NCI-H460 (cell line): Measurements from ENCODE around the gene S100A6. TPM values are rescaled to one million over a fixed set of nuclear protein-coding genes. Genes with fewer than 3 reads are reported as not detected.
A peak's percentile ranks its signal among the peaks of the same experiment; 100 is the strongest.
"Not testable (repeated sequence)": the region's sequence is repeated elsewhere in the genome, so short reads cannot be mapped to it uniquely, and the experiment has no call there.

Source experiments
- DNase-seq: peaks from one replicate; pipeline ENCODE4 v3.0.0-alpha.2; 2016; ENCODE audit warnings: low read depth; ENCODE audit errors: extremely low read depth
- polyA plus RNA-seq: library from polyadenylated mRNA; depleted of rRNA; stranded (reverse); fragments of >200 nt; gene quantifications from 2 replicates; pipeline ENCODE4 v1.2.3, GENCODE V29; 2014; cell fraction: nucleus; rRNA removed
- total RNA-seq: library from RNA; depleted of rRNA; stranded (reverse); fragments of >200 nt; shearing (Covaris generic); gene quantifications from 2 replicates; pipeline ENCODE4 v1.2.3, GENCODE V29; 2014; rRNA removed

Gene S100A6
- 743 and 832 TPM in 2 replicates for total RNA-seq
- 380 and 540 TPM in 2 replicates for polyA plus RNA-seq

DNA sequence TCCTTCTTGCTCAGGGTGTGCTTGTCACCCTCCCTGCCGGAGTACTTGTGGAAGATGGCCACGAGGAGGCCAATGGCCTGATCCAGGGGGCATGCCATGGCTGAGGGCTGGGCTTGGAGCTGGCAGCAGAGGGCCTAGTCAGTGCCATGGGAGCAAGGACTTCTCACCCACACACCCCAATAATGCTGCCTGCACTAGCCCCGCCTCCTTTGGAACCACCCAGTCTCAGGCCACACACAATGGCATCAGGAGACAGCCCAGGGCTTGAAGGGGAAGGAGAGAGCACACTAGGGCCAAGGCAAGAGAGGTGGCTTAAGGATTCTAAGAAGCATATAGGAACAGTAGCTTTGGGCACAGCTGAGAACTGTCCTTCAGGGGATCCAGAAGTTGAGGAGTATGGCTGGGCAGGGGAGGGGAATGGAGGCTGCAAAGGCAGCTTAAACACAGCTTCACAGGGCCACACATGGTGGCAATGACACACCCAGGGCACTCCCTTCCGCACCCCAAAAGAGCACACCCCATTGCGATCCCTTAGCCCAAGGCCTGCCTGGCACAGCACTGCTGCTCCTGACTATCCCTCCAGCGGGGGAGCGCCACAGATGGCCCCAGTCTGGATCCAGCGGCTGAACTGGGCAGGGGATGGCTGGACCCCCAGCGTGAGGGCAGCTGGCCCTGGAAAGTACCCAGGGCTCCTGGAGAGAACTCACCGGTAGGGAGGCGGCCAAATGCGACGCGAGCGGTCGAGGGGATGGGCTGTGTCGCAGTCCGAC, at the start of gene S100A6:
TSS of gene S100A6 (minus strand) at position 750 of the 770 bp plus-strand sequence. CDS start at position 98, 652 bp downstream.
- peak; percentile 54 for DNase-seq

GRCh38 chr1:153585006-153585405, 49.2 kb upstream of the S100A6 start:
- no peak for DNase-seq

DNA sequence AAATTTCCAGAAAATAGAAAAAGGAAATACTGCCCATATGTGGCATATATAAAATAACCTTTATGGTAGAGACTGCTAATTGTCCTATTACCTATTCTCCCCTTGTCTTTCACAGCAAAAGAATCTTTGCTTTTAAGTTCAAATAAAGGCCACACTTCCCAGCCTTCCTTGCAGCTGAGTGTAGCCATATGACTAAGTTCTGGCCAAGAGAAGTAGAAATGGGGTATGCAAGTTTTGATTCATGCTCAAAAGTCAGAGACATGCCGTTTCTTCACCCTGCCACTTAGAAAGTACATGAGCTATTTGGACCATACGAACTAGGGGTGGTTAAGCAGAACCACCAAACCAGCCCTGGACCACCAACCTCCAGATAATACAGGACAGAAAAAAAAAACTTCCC, 48.2 kb upstream of the S100A6 start:
- DNase-seq = no peak

GRCh38 chr1:153583514-153583913, 47.7 kb upstream of the S100A6 start:
- not testable (repeated sequence) for DNase-seq

- not testable (repeated sequence) for DNase-seq
These were observed 47.0 kb upstream of the S100A6 start for GRCh38 chr1:153582836-153583235.

DNA sequence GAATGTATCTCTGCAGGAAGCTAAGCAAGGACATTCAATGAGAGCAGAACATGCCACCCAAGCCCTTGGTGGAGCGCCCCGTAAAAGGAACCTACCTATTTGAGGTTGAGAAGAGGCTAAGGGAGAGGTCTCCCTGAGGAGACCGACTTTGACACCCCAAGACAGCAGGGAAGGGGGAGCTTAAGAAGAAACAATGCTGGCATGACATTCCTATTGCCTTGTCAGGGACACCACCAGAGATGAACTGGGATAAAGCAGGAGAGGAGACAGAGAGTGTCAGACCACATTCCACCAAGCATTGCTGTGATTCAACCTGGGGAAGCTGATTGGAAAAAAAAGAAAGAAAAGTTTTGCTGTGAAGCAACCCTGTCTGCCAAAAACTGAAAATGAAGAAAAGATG, 43.1 kb upstream of the S100A6 start:
- DNase-seq = no peak

- DNase-seq = no peak
These were observed 42.7 kb upstream of the S100A6 start for GRCh38 chr1:153578490-153578889.

DNA sequence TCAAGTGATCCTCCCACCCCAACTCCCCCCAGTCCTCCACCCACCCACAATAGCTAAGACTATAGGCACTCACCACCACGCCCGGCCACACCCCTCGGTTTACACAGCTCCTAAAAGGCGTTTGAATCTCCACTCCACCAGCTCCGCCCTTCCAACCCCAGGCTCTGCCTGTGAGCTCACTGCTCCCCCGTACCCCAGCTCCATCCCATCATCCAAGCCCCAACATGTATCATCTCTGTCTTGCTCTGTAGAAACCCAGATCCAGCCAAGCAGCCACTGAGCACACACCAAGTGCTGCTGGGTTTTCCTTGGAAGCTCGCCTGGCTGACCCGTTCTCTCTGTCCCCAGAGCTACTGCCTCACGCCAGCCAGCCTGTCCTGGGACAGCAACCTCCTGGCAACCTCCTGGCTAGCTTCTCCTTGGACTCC, 41.8 kb upstream of the S100A6 start:
- no peak for DNase-seq

DNA sequence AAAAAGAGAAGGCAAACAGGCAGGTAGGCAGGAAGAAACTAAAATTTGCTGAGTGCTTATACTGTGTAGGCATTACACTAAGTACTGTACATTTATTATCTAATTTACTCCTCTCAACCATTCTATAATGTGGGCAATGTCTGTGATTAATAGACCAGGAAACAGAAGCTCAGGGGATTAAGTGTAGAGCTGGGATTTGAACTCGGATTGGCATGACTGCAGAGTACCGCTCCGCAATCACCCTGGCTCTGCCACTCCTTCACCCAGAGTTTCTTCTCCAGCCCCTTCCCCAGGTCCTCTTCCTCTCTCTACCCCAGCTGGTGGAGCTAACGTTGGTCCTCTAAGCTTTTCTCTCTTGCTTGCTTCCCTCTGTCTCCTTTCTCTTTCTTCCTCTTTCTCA, 41.3 kb upstream of the S100A6 start:
- no peak for DNase-seq

- not testable (repeated sequence) for DNase-seq
These were observed 39.7 kb upstream of the S100A6 start for GRCh38 chr1:153575497-153575896.

GRCh38 chr1:153575081-153575491, 39.3 kb upstream of the S100A6 start:
- DNase-seq = not testable (repeated sequence)

DNA sequence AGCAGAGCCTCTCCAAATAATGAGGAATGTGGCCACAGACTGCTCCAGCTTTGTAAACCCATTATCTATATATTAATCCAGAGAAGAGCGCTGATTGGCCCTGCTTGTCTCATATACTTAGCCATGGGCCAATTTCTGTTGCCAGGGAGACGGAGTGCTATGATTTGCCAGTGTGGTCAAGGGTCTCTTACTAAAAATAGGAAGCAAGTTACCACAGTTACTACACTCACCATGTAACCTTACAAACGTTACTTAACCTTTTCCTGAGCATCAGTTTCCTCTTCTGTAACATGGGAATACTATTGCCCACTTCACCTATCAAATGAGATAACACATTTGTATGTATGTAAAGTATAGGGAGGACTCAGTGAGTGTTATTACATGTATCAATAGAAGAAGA, 37.6 kb upstream of the S100A6 start:
- no peak for DNase-seq

DNA sequence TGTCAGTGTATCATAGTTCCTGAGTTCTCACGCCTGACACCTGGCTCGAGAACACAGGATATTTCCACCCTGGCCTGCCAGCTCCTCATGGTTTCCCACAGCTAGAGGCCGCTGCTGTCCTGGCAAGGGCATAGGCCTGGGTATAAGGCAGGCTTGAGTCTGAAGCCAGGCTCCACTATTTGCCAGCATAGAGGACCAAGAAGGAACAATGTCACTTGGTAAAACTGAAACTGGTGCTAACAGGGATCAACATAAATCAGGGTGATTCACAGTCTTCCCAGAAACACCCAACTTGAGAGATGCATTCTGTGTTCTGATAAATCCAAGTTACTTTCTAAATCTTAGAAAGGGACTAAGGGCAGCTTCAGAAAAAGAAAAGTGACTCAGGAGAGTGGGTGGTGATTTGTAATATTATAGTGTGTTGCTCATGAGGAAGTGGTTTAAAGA, 36.8 kb upstream of the S100A6 start:
- DNase-seq = peak; percentile 88

- DNase-seq = no peak
These were observed 35.9 kb upstream of the S100A6 start for GRCh38 chr1:153571706-153572105.

DNA sequence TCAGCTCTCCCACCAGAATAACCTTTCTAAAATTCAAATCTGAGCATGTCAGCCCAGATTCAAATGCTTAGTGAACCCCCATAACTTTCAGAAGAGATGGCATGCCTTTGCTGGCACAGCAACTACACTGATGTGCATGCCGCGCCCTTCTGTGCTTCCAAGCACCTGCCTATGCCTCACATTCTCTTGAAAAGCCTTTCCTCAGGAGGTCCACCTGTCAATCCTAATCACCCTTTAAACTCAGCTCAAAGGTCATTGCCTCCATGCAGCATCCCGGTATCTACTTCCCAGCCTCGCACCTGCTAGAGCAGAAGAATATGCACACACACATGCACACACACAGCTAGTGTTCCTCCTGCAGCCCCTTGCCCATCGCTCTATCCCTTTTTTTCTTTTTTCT, 35.1 kb upstream of the S100A6 start:
- no peak for DNase-seq

DNA sequence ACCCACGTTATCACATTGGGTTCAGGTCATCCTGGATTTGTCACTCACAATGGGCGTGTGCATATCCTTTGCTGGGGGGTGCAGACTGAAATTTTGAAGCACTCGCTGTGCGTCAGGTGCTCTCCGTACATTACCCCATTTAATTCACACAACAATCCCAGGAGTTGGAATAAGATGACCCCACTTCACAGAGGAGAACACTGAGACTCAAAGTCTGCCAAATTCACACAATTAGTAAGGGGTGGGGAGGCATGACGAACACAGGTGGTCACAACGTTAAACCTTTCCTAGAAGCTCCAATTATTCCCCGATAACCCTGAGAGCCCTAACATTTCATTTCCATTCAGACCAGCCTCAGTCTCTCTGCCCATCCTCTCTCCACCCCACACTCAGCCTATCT, 33.7 kb upstream of the S100A6 start:
- no peak for DNase-seq

GRCh38 chr1:153568367-153569099, 32.7 kb upstream of the S100A6 start:
- DNase-seq = peak; percentile 93

DNA sequence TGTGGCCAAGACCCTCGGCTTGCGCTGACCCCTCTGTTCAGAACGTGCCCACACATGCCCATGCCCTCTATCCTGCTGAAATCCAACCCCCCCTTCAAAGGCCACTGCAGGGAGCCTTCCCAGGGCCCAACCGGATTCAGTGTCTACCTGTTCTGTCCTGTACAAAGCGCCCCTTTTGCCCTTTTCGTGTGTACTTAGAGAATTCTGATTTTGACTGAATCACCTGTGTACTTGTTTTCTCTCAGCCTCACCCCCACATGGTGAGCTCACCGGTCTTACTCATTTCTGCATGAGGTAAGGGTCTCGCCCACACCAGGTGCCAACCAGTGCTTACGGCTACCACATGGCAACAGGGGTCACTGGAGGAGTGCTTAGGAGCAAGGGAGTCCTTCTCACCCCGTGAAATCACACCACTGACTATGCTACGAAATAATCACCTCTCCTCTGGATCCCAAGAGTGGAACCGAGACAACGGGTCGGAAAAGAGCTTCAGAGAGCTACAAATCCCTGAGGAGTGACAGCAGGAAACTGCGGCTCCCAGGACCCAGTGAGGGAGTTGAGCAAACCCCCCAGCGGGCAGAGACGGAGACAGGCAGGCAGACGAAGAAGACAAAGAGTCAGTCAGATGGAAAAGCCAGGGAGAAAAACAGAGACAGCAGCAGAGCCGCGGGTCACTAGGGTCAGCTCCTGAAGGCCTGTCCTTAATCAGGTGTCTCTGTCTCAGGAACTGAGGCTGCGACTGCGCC, 32.0 kb upstream of the S100A6 start:
- peak; percentile 58 for DNase-seq

DNA sequence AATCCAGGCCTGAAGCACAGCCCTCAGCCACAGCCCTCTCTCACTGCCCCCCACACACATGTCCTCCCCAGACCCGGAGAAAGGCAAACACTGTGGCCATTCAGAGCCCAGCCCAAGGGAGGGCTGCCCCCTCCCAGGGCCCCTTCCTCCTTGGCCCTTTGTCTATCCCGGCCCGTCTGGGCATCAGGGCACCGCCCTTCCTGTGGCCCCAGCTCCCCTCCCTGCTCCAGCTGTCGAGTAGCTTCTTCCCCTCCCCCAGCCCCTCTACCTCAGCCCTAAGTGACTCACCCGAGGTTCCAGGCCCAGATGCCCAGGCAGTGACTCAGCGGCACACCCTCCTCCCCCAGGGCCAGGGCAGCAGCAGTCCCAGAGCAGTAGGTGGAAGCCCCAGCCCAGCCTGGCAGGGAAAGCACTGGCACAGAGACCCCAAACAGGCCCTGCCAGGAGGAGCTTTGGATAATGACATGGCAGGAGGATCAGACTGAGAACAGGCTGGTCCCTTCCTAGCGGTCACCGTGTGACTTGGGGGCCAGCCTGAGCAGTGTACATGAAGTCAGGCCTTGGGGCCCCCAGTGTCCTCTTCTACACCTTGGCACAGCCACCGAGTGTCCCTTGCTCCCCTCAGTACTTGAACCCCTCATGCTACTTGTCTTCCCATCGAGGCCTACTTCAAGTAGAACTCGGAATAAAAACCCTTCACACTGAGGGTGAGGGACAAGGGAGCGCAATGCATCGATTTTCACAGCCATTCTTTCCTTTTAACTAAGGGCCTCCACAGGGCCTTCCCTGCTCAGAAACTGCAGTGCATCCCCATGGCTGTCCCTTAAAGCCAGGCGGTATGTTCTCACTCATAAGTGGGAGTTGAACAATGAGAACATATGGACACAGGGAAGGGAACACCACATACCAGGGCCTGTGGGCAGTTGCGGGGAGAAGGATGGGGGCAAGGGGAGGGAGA, 30.9 kb upstream of the S100A6 start:
- DNase-seq = peak; percentile 100
